Kidney epithelial cell (primary cell): ENCODE measurements around the gene RNF157. TPM values are rescaled to one million over a fixed set of nuclear protein-coding genes. Genes with fewer than 3 reads are reported as not detected.

Experiments used
- DNase-seq: peaks from one replicate; pipeline ENCODE4 v3.0.0-alpha.2; 2010; ENCODE audit warnings: low read depth
- H3K27me3 ChIP-seq: 2 replicates; pipeline ENCODE4 v1.6.0; 2011; ENCODE audit warnings: low read length; ENCODE audit not compliant: control insufficient read depth, insufficient read depth
- H3K36me3 ChIP-seq: 2 replicates; pipeline ENCODE4 v1.5.1; 2011; ENCODE audit warnings: low read length; ENCODE audit not compliant: control insufficient read depth, insufficient read depth
- H3K4me3 ChIP-seq: 2 replicates; pipeline ENCODE4 v1.5.1; 2011; ENCODE audit warnings: low read depth, mild to moderate bottlenecking, control low read depth, low read length
- CTCF ChIP-seq: IDR thresholded peaks from 2 replicates; pipeline ENCODE4 v1.5.1; 2011; ENCODE audit warnings: mild to moderate bottlenecking, moderate library complexity, low read length, control low read depth, inconsistent platforms; ENCODE audit not compliant: insufficient read depth, poor library complexity, severe bottlenecking
- total RNA-seq: library from RNA; depleted of rRNA; stranded (reverse); fragments of >200 nt; gene quantifications from 2 replicates; pipeline ENCODE4 v1.2.3, GENCODE V29; 2015

RNF157 gene
- total RNA-seq, 1 donor from 2014 or later = 6.0 TPM

- Histone ChIP-seq H3K36me3 (no peaks in the 10 kb centered on the region), H3K4me3 (no peak overlapping the region), H3K27me3 (peaks cover 27% of the 10 kb centered on the region)
- DNase-seq = no peak
- no peak for TF ChIP-seq CTCF
Observed at GRCh38 chr17:76139801-76140660, 100.3 kb downstream of the RNF157 start.

GRCh38 chr17:76138896-76139752 is 101.2 kb downstream of the RNF157 start:
- DNase-seq = no peak
- Histone ChIP-seq H3K36me3 (no peaks in the 10 kb centered on the region), H3K27me3 (peaks cover 27% of the 10 kb centered on the region), H3K4me3 (no peak overlapping the region)
- no peak for TF ChIP-seq CTCF

- H3K4me3 ChIP-seq = peak overlapping the region; percentile 13
- H3K36me3 ChIP-seq = no peaks in the 10 kb centered on the region
- DNase-seq = no peak
- H3K27me3 ChIP-seq = peaks cover 27% of the 10 kb centered on the region
- TF ChIP-seq CTCF = no peak
Observed at GRCh38 chr17:76138234-76138895, 101.9 kb downstream of the RNF157 start.

GRCh38 chr17:76137351-76138233 is 102.7 kb downstream of the RNF157 start:
- no peak for DNase-seq
- H3K27me3 ChIP-seq = peaks cover 27% of the 10 kb centered on the region
- H3K36me3 ChIP-seq = no peaks in the 10 kb centered on the region
- TF ChIP-seq CTCF = no peak
- H3K4me3 ChIP-seq = no peak overlapping the region

- TF ChIP-seq CTCF = no peak
- Histone ChIP-seq H3K4me3 (no peak overlapping the region), H3K27me3 (peaks cover 26% of the 10 kb centered on the region)
Observed at GRCh38 chr17:76137001-76137350, 103.3 kb downstream of the RNF157 start.

More at GRCh38 chr17:76137001-76137350, 103.3 kb downstream of the RNF157 start:
- H3K36me3 ChIP-seq = no peaks in the 10 kb centered on the region
- no peak for DNase-seq
